ENCODE results near the gene SLC17A9.

DNA sequence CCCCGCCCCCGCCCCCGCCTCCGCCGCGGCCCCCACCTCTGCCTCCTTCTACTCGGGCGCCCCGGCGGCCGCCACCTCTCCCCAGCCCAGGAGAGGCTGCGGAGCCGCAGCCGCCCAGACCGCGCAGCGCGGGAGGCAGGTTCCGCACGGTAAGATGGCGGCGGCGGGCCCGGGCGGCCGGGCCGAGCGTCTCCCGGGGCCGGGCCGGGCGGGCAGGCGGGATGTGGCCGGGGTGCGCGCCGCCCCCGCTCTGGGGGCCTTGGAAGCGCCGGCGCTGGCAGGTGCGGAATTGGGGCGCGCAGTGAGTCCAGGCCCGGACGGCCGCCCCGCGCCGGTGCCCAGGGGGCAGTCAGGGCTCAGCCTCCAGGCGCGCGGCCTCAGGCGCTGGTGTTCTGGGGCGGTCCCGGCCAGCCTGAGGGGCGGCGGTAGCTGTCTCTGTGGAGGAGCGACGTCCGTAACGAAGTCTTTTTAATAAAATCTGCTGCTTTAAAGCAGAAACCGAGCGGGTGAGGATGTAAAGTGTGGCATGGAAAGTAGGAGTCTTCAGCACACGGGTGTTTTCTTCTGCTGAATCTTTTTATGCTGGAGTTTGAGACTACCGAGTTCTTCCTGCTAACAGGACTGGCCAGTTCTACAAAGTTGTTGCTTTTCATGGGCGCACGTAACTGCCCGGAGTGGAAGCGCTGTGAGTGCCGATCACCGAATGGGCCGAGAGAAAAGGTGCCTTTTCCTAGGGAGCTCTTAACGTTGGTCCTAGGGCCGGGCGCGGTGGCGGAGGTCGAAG lies 14.2 kb upstream of the SLC17A9 start, which contains the start of gene GID8:
- TF ChIP-seq YY1 (IDR thresholded peaks at IDR 0.05; ENCODE audit: insufficient read depth, insufficient read length) (no peak), ZNF274 (IDR thresholded peaks at IDR 0.05; ENCODE audit: low read depth, low read length) (no peak), SUZ12 (IDR thresholded peaks at IDR 0.05; ENCODE audit: extremely low read depth, insufficient read depth, insufficient read length) (no peak)

All from NT2/D1 (cell line).